OCI-M2 (cell line): ENCODE data around the gene HAT1.

Source experiments
- DNase-seq: peaks from one replicate; lab custom pipeline; 2025; ENCODE audit not compliant: unreplicated experiment; lab: John Stamatoyannopoulos, UW

HAT1 gene

GRCh38 chr2:171913517-171913916 is 8.7 kb upstream of the HAT1 start:
- no peak for DNase-seq

- no peak for DNase-seq
Measured at GRCh38 chr2:171919453-171919852, 2.8 kb upstream of the HAT1 start.

GRCh38 chr2:171921970-171922229 is 361 bp upstream of the HAT1 start:
- no peak for DNase-seq

- DNase-seq = no peak
Measured at GRCh38 chr2:171923206-171923605, 945 bp downstream of the HAT1 start.

GRCh38 chr2:171924170-171924942 is 2.1 kb downstream of the HAT1 start:
- DNase-seq = no peak

- no peak for DNase-seq
Measured at GRCh38 chr2:171930385-171930784, 8.1 kb downstream of the HAT1 start.

- DNase-seq = no peak
Measured at GRCh38 chr2:171939058-171939742, 16.9 kb downstream of the HAT1 start.

GRCh38 chr2:171939743-171940071 is 17.4 kb downstream of the HAT1 start:
- no peak for DNase-seq

- no peak for DNase-seq
Measured at GRCh38 chr2:171941316-171941699, 19.0 kb downstream of the HAT1 start.

GRCh38 chr2:171943869-171944268 is 21.6 kb downstream of the HAT1 start:
- no peak for DNase-seq

- no peak for DNase-seq
Measured at GRCh38 chr2:171952276-171952675, 30.0 kb downstream of the HAT1 start.

GRCh38 chr2:171952748-171953147 is 30.5 kb downstream of the HAT1 start:
- DNase-seq = no peak

GRCh38 chr2:171956135-171956825 is 34.0 kb downstream of the HAT1 start:
- DNase-seq = no peak

GRCh38 chr2:171957061-171957460 is 34.8 kb downstream of the HAT1 start:
- DNase-seq = no peak

GRCh38 chr2:171958475-171958874 is 36.2 kb downstream of the HAT1 start:
- no peak for DNase-seq

GRCh38 chr2:171959998-171960397 is 37.7 kb downstream of the HAT1 start:
- DNase-seq = no peak

GRCh38 chr2:171960570-171960969 is 38.3 kb downstream of the HAT1 start:
- DNase-seq = no peak

- DNase-seq = no peak
Measured at GRCh38 chr2:171963198-171963597, 40.9 kb downstream of the HAT1 start.

- no peak for DNase-seq
Measured at GRCh38 chr2:171964308-171964707, 42.0 kb downstream of the HAT1 start.

- DNase-seq = no peak
Measured at GRCh38 chr2:171965238-171965637, 43.0 kb downstream of the HAT1 start.

GRCh38 chr2:171965661-171966060 is 43.4 kb downstream of the HAT1 start:
- DNase-seq = no peak

- no peak for DNase-seq
Measured at GRCh38 chr2:171966235-171966634, 44.0 kb downstream of the HAT1 start.
